GM18519 (cell line): ENCODE measurements around the gene CAMKMT.
"Not testable (repeated sequence)": the region's sequence is repeated elsewhere in the genome, so short reads cannot be mapped to it uniquely, and the experiment has no call there.

Source experiments
- ATAC-seq: cut with Tn5 transposase; IDR thresholded peaks from one replicate; pipeline ENCODE4 v1.9.1; 2021; ENCODE audit warnings: mild to moderate bottlenecking, moderate library complexity; ENCODE audit not compliant: unreplicated experiment, low FRiP score

The CAMKMT gene

DNA sequence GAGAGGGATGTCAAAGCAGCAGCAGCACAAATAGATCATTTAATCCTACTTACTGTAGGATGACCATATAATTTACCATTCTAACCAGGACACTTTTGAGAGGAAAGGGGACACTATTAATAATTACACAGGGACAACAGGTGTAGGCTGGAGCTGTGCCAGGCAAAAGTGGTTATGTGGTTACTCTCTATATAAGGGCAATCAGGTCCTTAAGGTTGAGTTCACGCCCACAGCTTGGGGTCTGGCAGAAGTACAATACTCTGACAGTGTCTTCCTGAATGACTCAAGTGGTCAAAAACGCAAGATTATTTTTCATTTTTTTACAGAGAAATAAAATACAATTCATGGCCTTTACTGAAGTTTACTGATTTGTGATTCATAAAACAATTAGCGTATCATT is 3.2 kb upstream of the CAMKMT start:
- ATAC-seq = no peak

DNA sequence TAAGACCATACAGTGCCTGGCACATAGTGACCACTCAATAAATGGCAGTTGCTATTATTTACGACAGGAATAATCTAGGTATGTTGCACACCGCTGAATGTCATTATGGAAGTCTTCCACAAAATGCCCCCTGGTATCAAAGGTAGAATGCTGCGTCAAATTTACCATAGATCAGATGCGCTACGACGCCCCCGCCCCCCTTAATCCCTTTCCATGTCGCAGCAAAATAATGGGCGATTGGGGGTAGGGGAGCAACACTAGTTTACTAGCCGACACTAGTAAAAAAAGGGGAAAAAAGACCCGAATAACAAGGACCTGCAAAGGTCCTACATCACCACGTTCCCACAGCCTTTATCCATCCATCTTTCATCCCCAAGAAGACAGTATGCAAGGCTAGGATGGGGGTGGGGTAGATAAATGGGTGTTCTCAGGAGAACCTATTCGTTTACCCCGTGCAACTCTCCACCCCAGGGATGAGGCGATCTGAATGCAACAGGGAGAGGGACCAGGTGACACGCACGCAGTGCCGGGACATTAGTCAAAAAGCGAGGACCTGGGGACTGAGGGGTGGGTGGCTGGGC is 908 bp upstream of the CAMKMT start:
- no peak for ATAC-seq

DNA sequence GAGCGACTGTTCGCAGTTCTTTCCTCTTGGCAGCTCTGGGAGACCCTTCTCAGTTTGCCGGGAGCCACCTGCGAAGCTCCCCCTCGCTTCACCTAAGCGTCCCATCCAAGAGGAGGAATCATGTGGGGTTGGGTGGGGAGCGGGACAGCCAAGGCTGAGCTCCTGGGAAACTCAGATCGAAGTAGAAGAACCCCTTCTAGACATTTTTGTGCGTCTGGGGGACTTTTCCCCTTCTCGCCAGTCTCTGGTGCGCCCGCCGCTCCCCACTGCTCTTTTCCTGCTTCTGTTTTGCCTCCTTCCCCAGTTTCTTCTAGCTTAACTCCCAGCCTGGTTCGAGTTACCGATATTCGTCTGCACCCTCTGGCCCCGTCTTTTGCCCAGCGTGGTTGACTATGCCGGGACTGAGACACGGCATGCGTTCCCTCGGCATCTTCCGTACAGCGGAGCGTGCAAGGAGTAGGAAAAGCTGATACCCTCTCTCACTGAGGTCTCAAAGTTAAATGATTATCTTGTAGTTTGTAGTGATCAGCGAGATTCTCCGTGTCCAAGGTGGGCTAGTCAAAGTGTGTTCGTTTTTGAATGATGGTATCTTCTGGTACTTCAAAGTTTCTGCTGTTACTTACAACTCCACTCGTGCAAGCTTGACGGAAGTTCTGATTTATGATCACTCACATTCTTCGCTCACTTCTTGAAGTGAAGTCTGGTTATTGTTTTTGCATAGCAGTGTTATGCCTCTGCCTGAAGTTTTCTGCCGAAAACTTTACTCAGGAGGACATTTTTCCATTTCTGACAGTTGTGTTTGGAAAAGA is 664 bp downstream of the CAMKMT start:
- ATAC-seq = no peak

DNA sequence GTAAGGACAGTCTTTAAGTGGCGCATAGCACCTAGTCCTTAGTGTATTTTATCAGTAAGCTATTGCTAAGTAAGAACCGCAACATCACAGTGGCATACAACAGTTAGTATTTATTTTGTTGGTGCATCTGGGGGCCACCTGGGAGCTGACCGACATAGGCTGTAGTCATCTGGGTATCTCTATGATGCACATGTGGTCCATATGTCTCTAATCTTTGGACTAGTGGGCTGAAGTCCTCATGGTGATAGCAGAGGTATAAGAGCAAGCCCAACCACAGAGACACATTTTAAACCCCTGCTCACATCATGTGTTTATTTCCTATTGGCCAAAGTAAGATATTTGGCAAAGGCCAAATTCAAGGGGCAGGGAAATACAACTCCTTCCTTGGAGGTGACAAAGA is 2.9 kb downstream of the CAMKMT start:
- no peak for ATAC-seq

DNA sequence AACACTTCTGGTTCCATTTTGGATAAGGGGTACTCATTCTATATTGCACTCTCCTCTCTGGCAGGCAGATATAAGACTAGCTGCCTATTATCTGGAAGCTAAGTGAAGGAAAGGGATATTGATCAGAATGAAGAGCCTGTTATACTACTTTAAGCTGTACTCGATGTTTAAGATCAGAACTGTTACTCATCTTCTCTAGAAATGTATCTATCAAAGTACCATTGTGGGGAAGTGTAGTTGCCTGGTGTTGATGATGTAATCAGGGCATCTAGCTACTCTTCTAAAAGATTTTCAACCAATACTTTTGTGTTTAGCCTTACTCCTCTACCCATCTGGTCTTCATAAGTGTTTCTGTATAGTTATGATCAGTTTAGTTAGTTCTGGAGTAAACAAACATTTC is 5.8 kb downstream of the CAMKMT start:
- no peak for ATAC-seq

DNA sequence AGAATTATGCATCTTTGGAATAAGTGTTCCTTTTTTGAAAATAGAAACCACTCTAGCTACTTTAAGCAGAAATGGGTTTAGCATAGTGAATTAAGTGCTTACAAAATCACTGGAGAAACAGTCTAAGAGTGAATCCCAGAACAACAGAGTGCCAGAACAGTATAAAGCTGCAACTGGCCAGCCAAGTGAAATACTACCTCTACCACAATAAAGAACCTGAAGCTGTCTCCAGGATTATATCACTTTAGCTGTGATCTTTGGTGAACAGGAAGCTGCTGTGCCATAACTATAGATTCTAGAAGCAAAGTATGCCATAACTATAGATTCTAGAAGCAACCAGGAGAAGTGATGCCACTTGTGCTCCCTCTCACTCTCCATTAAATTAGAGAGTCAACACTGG is 7.6 kb downstream of the CAMKMT start:
- ATAC-seq = no peak

DNA sequence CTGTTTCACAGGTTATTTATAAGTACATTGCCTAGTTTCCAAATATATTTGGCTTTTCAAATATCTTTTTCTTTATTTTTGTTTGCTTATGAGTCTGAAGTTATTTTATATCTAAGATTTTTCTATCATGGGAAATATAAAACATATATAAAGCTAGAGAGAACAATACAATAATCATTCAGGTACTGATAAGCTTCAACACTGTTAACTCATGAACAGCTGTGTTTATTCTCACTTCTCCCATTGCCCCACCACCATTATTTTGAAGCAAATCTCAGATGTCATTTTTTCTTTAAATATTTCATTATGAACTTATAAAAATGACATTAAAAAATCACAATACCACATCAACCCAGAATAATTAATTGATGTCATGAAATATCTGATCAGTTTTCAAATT is 9.7 kb downstream of the CAMKMT start:
- ATAC-seq = no peak

DNA sequence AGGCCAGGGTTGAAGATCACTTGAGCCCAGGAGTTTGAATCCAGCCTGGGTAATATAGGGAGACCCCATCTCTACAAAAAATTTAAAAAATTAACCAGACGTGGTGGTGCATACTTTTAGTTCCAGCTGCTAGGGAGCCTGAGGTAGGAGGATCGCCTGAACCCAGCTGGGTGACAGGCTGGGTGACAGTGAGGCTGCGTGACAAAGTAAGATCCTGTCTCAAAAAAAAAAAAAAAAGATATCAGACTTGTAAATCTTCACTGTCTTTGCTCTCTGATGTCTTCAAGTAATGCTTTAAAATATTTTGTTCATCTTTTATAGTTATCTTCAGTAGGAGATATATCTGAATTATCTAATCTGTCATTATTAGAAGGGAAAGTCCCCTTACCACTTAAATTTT is 10.5 kb downstream of the CAMKMT start:
- no peak for ATAC-seq

DNA sequence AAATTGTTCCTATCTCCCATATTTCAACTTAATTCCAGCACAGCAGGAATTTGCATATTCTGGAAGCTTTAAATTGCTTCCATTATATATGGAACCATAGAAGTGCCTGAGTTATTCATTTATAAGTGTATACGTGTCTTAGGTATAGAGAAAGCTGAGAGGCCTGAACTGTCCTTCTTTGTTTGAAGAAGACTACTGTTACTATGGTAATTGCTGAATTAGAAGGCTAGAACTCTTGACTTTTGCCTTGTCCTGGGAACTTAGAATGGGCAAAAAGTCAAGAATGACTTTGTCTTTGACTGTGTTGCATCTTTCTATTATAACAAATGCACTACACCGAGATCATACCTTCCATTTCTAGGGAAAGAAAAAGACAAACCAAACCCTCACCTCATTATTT is 15.7 kb downstream of the CAMKMT start:
- ATAC-seq = no peak

DNA sequence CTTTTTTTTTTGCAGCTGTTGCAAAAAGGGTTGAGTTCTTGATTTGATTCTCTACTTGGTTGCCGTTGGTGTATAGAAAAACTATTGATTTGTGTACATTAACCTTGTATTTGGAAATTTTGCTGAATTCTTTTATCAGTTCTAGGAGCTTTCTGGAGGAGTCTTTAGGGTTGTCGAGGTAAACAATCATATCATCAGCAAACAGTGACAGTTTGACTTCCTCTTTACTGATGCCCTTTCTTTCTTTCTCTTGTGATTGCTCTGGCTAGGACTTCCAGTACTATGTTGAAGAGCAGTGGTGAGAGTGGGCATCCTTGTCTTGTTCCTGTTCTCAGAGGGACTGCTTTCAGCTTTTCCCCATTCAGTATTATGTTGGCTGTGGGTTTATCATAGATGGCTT is 23.5 kb downstream of the CAMKMT start:
- ATAC-seq = not testable (repeated sequence)

DNA sequence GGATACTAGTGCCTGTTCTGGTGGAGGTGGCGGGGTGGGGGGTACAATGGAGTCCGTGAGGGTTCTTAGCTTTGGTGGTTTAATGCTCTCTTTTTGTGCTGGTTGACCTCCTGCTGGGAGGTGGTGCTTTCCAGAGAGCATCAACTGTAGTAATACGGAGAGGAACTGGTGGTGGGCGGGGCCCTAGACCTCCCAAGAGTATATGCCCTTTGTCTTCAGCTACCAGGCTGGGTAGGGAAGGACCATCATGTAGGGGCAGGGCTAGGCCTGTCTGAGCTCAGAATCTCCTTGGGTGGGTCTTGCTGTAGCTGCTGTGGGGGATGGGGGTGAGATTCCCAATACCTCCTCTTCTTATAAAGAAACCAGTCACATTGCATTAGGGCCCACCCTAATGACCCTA is 27.1 kb downstream of the CAMKMT start:
- no peak for ATAC-seq

DNA sequence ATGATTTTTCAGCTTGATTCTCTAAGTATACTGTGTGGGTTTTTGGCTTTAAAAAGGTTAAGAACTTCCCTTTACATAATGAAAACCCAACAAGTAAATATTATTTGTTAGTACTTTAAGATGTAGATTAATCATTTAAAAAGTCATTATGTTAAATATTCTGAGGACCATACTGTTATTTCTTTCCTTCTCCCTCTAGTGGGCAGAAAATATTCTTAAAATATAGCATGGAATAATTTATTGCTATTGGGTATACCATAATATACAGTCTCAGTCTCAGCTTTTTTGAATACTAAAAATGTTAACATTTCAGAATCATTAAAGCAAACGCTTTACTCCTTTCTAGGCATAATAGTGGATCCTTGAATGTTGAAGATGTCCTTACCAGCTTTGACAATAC is 28.1 kb downstream of the CAMKMT start:
- ATAC-seq = no peak

DNA sequence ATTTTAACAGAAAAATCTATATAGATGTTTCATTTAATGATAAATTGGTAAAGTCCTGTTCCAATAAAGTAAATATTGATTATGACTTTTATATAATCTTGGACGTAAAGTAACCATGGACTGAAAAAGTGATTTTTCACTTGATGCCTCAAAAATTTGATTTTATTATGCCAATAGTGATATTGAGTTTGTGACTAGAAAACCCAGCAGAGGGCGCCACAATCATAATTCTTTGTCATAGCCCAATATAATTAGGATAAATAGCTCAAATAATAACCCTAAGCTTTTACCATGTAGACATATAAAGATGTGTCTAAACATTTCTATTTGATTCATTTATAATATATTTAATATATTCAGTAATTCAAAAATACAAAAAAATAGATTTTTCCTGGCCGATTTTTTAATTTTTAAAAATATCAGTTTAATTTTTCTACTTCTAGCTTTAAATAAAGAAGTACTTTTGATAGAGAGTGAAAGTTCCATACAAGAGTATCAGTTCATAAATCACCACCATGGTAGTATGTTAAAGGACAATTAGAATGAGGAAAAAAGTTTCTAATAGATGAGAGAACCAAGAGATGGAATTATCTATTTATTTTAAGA is 30.7 kb downstream of the CAMKMT start:
- no peak for ATAC-seq

DNA sequence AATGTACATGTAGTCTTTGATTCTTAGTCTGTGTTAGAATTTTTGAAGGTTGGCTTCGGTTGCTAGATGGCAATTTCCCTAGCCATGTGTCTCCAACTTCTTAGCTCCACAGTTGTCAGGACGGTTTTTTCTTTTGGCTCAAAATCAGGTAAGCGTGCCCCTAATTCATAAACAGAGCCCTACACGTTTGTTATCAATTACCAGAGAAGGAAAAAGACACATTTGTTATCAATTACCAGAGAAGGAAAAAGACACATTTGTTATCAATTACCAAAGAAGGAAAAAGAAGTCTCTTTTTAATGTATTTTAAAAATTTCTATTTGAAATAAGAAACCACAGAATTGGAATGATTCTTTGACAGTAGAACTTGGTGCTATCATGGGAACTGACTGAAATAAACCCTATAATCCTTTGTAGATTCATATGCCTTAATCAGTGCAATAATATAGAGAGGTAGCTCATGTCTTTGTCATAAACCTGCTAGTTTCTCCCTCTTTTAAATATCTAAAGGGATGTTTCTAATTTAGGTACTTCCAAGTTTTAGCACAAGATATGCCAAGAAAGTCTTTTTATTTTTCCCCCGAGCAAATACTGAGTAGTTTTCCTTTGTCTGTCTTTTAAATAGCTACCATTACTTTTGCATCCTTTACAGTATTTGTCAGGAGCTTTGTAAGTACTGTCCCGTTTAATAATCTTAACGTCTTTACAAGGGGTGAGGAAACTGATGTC is 35.9 kb downstream of the CAMKMT start:
- ATAC-seq = no peak

DNA sequence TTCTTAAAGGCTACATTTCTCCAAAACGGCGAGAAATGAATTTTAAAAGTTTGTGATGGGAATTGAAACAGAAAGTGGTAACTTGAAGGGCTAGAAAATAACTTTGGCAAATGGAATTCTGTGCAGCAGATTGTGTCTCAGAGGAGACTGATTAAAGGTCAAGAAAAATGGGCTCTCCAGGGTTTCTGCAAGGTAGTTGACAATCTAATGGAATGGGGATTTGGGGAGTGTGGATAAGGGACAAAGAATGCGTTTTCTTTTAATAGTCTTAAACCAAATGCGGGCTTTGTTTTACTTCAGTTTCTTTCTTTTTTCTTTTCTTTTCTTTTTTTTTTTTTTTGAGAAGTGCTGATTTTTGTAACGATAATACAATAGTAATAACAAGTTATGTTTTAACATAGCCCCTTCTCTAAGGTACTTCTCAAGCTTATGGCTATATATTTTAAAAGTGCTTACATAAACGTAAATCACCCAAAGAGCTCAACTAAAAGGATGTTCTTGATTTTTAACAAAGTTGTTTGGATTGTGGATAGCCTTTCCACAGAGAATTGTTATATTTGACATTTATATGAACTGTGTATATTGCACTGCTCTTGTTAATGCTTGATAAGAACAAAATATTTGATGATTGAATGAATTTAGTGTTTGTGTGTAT is 36.6 kb downstream of the CAMKMT start:
- ATAC-seq = no peak

DNA sequence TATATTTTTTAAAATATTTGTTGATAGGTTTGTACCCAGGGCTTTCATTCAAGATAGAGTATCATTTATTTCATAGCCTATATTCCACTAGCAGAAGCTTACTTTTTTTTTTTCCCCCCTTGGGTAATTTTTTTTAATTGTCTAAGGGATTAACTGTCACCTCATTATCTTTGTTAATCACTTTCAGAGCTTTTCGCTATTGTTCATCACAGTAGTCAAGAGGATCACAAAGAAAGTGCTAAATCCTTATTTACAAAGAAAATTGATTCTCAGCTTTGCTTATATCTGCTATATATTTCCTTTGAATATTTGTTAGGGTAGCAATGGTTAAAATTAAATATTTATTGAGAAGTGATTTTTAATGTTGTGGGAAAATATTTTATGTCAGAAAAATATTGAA is 59.0 kb downstream of the CAMKMT start:
- no peak for ATAC-seq

DNA sequence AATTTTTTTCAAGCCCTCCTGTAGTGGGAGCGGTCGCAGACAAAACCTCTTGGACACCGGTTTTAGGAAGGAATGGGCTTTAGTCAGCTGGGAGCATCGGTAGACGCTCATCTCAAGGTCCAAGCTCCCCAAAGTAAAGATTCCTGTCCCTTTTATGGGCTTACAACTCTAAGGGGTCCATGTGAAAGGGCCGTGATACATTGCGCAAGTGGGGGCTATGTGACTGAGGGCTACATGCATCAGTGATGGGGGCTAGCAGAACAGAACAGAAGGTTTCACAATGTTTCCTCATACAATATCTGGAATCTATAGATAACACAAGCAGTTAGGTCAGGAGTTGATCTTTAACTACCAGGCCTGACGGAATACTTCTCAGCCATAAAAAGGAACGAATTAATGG is 62.5 kb downstream of the CAMKMT start:
- no peak for ATAC-seq

DNA sequence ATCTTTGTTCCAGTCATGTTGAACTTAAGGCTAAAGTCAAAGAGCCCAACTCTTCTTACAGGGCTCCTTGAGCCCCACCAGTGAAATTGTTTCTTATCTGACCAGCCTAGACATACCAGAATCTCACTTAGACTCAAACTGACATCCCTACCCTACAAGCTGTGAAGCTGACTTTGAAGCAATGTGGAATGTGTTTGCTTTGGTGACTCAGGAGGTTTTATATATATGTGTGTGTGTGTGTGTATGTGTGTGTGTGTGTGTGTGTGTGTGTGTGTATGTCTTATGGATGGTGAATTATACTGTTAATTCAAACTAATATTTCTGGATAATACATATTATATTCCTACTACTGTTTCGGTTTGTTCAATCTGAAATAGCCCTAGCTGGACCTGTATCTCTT is 67.3 kb downstream of the CAMKMT start:
- ATAC-seq = no peak

DNA sequence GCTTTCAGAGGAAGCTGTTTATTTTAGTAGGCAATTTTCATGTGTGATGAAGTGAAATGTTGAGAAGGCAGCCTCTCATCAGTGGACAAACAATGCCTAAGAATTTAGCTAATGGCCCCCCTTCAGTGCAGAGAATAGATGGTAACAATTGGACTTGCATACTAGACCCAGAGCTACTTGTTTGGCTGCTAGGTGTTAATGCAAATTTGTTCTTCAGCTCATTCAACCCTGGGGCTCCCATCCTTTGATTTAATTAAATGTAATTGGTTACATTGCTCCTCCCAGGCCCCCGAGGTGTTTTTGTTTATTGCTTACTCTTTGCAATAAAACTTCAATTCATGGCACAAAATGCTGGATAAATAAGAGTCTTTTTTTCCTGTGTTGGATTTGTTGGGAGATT is 68.6 kb downstream of the CAMKMT start:
- no peak for ATAC-seq

DNA sequence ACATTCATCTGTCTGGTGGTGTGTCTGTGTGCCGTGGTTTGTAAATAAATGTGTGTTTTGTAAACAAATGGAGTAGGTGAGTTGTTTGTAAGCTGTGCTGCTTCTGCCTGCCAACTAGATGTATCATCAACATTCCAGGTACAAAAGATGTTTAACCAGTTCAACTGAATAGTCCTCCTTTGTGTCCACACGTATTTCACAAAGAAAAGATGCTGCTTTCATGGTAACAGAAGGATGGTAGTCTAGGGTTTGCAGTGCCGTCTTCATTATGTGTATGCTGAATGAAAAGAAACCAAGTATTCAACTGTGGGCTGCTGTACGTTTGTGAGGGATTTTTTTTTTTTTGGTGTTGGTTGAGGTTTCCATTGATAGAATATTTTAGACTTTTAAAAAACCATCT is 72.1 kb downstream of the CAMKMT start:
- ATAC-seq = no peak

DNA sequence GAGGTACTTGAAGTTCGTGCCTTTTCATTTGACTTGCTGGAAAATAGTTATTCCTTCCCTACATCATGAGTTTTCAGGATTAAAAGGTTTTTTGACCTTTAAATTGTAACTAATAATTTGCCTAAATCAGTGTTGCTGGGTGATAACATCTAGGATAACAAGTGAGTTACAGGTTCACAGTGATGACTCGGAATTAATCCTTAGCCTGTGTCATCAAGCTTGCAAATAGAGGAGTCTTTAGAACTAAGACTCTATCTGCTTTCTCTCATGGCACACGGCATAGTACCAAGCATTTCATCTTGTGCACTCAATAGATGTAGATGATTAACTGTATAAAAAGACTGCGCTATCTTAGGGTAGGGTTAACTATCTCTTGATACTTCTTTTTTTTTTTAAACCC is 79.5 kb downstream of the CAMKMT start:
- no peak for ATAC-seq
